ENCODE results near the gene NATD1. TPM values are rescaled to one million over a fixed set of nuclear protein-coding genes. Genes with fewer than 3 reads are reported as not detected.

NATD1 gene
- total RNA-seq, 1 donor, result 3.0 TPM

GRCh38 chr17:21275047-21275578, 21.9 kb upstream of the NATD1 start:
- H3K4me3 ChIP-seq (ENCODE audit: low read depth, low read length), result peak overlapping the region; percentile 69
- DNase-seq (ENCODE audit: low read depth), result no peak
- TF ChIP-seq CTCF (IDR thresholded peaks at IDR 0.05; ENCODE audit: insufficient read depth, low read depth, low read length), result no peak

- TF ChIP-seq CTCF (IDR thresholded peaks at IDR 0.05; ENCODE audit: insufficient read depth, low read depth, low read length), result no peak
- no peak for DNase-seq (ENCODE audit: low read depth)
These were observed 19.9 kb upstream of the NATD1 start for GRCh38 chr17:21272881-21273792.

DNA sequence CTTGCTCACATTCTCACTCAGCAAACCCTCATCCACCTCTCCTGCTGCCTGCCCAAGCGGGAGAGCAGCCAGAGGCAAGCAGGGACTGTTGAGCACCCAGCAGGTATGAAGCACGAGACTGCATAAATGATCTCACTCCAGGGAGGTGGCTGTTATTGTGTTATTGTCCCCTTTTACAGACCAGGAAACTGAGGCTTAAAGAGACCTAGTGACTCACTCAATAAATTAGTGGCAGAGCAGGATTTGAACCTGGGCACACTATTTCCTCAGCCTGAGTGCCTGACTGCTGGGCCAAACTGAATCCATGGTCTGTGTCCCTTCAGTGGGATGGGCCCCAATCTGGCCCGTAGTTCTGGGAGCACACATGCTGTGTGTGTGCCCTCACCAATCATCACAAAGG, 19.0 kb upstream of the NATD1 start:
- H3K4me3 ChIP-seq (ENCODE audit: low read depth, low read length), result no peak overlapping the region
- no peak for TF ChIP-seq CTCF (IDR thresholded peaks at IDR 0.05; ENCODE audit: insufficient read depth, low read depth, low read length)
- DNase-seq (ENCODE audit: low read depth), result no peak

More at GRCh38 chr17:21272881-21273792, 19.9 kb upstream of the NATD1 start:
- H3K4me3 ChIP-seq (ENCODE audit: low read depth, low read length), result no peak overlapping the region

- TF ChIP-seq CTCF (IDR thresholded peaks at IDR 0.05; ENCODE audit: insufficient read depth, low read depth, low read length), result no peak
- no peak for DNase-seq (ENCODE audit: low read depth)
- H3K4me3 ChIP-seq (ENCODE audit: low read depth, low read length), result no peak overlapping the region
These were observed 18.4 kb upstream of the NATD1 start for GRCh38 chr17:21271454-21272183.

- no peak overlapping the region for H3K4me3 ChIP-seq (ENCODE audit: low read depth, low read length)
- DNase-seq (ENCODE audit: low read depth), result no peak
- TF ChIP-seq CTCF (IDR thresholded peaks at IDR 0.05; ENCODE audit: insufficient read depth, low read depth, low read length), result no peak
These were observed 16.2 kb upstream of the NATD1 start for GRCh38 chr17:21269394-21269793.

DNA sequence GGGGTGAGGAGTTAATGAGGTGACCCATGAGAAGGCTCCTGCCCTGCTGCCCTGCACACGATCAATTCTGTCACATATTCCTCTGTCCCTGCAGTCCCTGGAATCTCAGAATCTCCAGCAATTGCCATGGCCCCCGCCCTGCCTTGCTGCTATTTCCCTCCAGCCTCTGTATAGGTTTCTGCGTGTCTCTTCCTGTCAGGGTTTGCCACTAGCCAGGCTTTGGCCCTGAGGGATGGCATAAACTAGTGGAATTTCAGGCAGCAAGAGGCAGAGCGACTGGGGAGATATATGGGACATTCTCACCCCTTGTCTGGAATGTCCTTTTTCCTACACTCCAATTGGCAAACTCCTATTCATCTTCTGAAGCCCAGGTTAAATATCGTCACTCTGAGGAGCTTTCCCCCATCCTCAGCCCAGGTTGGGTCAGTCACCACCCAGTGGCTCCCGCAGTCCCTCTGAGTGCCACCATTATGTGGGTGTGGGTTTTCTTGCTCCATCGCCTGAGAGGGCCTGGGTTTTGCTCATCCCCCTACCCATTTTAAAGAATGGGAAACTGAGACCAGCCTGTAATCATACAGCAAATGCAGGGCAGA, 15.5 kb upstream of the NATD1 start:
- no peak overlapping the region for H3K4me3 ChIP-seq (ENCODE audit: low read depth, low read length)
- no peak for DNase-seq (ENCODE audit: low read depth)
- no peak for TF ChIP-seq CTCF (IDR thresholded peaks at IDR 0.05; ENCODE audit: insufficient read depth, low read depth, low read length)
